ENCODE measurements around the gene MAPKBP1. TPM values are rescaled to one million over a fixed set of nuclear protein-coding genes. Genes with fewer than 3 reads are reported as not detected.

Gene MAPKBP1
- total and polyA plus RNA-seq, 11 donors = 6.3 to 20.5 (median 14.8) TPM

DNA sequence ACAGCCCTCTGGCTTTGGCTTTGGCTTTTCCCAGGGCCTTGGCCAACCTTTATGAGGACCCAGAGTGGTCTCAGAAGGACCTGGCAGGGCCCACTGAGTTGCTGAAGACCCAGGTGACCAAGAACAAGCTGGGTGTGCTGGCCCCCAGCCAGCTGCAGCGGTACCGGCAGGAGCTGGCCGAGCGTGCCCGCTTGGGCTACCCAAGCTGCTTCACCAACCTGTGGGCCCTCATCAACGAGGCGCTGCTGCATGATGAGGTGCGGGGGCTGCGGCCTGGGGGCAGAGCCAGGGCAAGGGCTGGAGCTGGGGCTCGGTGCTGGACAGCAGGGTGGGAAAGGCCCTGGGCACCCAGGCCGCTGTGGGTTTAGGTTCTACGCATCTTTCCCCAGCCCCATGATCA, 70.5 kb downstream of the MAPKBP1 start:
- no peaks in the 10 kb centered on the region for H3K27me3 ChIP-seq
- no peak overlapping the region for H3K4me3 ChIP-seq
- no peak for TF ChIP-seq POLR2A (IDR thresholded peaks at IDR 0.05)
- TF ChIP-seq, protein P1, sequence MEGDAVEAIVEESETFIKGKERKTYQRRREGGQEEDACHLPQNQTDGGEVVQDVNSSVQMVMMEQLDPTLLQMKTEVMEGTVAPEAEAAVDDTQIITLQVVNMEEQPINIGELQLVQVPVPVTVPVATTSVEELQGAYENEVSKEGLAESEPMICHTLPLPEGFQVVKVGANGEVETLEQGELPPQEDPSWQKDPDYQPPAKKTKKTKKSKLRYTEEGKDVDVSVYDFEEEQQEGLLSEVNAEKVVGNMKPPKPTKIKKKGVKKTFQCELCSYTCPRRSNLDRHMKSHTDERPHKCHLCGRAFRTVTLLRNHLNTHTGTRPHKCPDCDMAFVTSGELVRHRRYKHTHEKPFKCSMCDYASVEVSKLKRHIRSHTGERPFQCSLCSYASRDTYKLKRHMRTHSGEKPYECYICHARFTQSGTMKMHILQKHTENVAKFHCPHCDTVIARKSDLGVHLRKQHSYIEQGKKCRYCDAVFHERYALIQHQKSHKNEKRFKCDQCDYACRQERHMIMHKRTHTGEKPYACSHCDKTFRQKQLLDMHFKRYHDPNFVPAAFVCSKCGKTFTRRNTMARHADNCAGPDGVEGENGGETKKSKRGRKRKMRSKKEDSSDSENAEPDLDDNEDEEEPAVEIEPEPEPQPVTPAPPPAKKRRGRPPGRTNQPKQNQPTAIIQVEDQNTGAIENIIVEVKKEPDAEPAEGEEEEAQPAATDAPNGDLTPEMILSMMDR (IDR thresholded peaks at IDR 0.05) = no peak
- H3K4me1 ChIP-seq = no peaks in the 10 kb centered on the region
- WGBS, 4 donors = 83 to 100% (median 89%) methylated on average over 1 to 12 of the region's 12 CpGs
- H3K36me3 ChIP-seq = peaks cover 0 to 85% (median 48%) of the 10 kb centered on the region in 9 donors
- intact Hi-C loops (cut with DNase I) = no loop called here
- H3K9me3 ChIP-seq = no peaks in the 10 kb centered on the region
- no peak for ATAC-seq
- H3K27ac ChIP-seq = no peak overlapping the region
- DNase-seq = no peak

DNA sequence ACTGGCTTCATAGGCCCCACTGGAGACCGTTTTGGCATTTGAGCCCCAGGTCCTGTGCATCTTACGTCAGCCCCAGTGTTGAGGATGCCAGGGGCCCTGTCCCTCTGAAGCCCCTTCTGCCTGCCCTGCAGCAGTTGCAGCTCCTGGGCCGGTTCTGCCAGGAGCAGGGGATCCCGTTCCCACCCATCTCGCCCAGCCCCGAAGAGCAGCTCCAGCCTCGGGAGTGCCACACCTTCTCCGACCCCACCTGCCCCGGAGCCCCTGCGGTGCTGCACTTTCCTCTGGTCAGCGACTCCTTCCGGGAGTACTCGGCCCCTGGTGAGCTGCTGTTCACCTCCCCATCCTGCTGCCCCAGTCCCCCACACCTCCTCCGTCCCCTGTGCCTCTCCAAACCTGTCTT, 72.9 kb downstream of the MAPKBP1 start:
- Histone ChIP-seq H3K9me3 (no peaks in the 10 kb centered on the region), H3K4me3 (no peak overlapping the region), H3K27me3 (no peaks in the 10 kb centered on the region), H3K27ac (no peak overlapping the region), H3K4me1 (no peaks in the 10 kb centered on the region), H3K36me3 (peaks cover 0 to 63% (median 39%) of the 10 kb centered on the region in 9 donors)
- intact Hi-C loops (cut with DNase I) = no loop called here
- TF ChIP-seq, protein P1 (IDR thresholded peaks at IDR 0.05) = no peak
- TF ChIP-seq POLR2A (IDR thresholded peaks at IDR 0.05) = no peak
- DNase-seq (no peak), ATAC-seq (no peak)
- 89 to 94% (median 91%) methylated on average over 14 of the region's 14 CpGs for WGBS, 4 donors

DNA sequence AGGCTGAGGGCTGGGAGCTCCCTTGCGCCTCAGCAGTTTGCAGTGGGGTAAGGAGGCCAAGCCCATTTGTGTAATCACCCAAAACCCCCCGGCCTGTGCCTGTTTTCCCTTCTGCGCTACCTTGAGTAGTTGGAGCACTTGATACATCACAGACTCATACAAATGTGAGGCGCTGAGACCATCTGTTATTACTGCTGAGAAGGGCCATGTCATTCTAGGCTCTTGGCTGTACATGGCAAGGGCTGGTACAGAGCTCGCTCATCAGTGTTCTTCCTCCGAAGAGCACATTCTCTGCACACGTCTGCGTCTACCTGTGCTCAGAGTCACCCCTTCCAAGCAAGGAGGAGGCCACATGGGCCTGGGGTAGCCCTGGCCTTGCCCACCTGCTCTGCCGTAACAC, 73.7 kb downstream of the MAPKBP1 start:
- Histone ChIP-seq H3K9me3 (no peaks in the 10 kb centered on the region), H3K36me3 (peaks cover 0 to 58% (median 39%) of the 10 kb centered on the region in 9 donors), H3K4me3 (no peak overlapping the region), H3K4me1 (no peaks in the 10 kb centered on the region), H3K27ac (no peak overlapping the region), H3K27me3 (no peaks in the 10 kb centered on the region)
- DNase-seq = no peak
- 87 to 95% (median 92%) methylated on average over 8 to 9 of the region's 9 CpGs for WGBS, 4 donors
- intact Hi-C loops (cut with DNase I) = no loop called here
- ATAC-seq = no peak
- TF ChIP-seq, protein P1 (IDR thresholded peaks at IDR 0.05) = no peak
- no peak for TF ChIP-seq POLR2A (IDR thresholded peaks at IDR 0.05)

DNA sequence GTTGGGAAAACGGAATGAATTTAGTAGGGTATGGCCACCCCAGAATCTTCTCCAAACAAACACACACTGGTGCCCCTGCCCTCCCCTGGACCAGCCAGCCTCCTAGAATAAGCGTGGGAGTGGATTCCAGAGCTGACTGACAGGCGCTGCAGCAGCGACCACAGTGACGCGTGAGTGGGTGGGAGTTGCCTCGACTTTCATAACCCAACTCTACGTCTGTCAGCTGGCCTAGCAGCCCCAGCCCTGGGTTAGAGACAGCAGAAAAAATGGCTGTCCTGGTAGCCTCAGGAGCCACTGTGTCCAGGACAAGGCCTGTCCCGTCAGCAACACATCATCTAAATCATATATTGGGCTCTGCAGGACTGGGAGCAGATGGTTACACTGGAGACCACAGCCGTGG, 74.3 kb downstream of the MAPKBP1 start:
- Histone ChIP-seq H3K4me1 (no peaks in the 10 kb centered on the region), H3K27ac (no peak overlapping the region), H3K9me3 (no peaks in the 10 kb centered on the region), H3K36me3 (peaks cover 0 to 52% (median 39%) of the 10 kb centered on the region in 9 donors), H3K27me3 (no peaks in the 10 kb centered on the region), H3K4me3 (no peak overlapping the region)
- WGBS, 4 donors = 80 to 87% (median 82%) methylated on average over 8 to 10 of the region's 10 CpGs
- intact Hi-C loops (cut with DNase I) = no loop called here
- ATAC-seq (no peak), DNase-seq (no peak)
- no peak for TF ChIP-seq POLR2A (IDR thresholded peaks at IDR 0.05)
- TF ChIP-seq, protein P1 (IDR thresholded peaks at IDR 0.05) = no peak

Measured in heart left ventricle (tissue), 16 donors.